IPS-11a (cell line): ENCODE measurements around the gene MGMT.

Source experiments
- H3K4me3 ChIP-seq: one replicate; pipeline ENCODE4 v1.5.1; 2013; ENCODE audit warnings: low read depth, low read length, control low read depth

MGMT gene

GRCh38 chr10:129647590-129647989, 180.5 kb downstream of the MGMT start:
- no peak overlapping the region for H3K4me3 ChIP-seq

DNA sequence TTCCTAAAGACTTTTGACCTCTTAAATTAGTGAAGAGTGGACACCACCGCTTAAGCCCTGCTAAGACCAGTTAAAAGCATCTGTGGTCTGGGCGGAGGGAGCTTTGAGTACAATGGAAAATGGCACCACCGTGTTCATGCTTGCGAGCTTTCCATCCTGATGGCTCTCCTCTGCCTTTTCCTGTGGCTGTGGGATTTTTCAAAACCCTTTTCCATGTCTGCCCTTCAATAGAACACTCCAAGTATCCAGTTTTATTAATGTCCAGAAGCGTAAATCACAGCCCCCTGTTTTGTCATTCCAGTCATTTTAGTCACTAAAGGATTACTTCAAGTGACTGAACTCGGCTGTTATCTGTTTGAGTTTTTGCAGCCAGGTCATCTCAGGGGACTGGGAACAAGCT, 181.8 kb downstream of the MGMT start:
- H3K4me3 ChIP-seq: no peak overlapping the region

DNA sequence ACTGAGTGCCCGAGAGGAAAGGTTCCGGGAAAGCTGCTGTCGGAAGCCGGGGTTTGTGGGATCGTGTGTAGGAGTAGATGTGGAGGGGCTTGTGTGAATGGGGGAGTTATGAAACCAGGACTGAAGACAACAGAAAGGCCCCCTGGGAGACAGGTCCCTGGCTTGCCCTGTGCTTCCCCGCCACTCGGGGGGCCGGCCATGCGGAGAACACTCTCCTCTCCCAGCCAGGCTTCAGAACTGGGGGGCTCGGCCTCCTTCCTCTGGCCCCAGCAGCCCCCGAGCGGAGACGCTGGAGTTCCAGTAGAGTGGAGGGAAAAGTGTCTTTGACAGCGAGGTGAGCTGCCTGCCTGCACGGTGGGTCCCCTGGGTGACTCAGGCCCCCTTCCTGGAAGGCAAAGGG, 185.0 kb downstream of the MGMT start:
- no peak overlapping the region for H3K4me3 ChIP-seq

DNA sequence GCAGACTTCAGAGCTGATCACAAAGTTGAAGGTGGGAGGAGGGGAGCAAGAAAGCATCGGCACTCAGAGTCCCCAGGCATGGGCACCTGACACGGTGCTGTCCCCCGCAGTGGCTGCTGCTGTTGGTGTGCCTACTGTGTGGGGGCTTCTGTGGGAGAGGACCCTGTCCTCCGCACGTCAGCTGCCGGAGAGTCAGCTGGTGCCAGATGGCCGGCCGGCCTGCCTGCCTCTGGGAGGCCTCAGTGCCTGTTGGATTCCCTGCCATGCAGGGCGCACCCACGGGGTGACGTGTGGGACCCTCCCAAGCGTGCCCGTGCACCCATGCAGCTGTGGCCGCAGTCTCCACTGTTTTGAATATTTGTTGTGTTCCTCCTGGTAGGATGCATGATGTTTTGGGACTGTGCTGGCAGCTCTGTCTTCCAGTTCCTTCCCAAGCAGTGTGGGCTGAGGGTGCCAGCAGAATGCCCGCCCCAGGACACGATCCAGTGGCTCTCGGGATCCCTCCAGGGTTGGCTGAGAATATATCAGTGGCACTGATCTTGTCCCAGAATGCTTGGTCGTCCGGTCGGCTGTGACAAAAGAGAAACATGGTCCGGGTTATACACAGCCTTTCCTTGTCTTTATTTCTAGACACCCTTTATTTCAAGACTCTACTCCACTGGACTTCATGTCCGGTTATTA, 185.6 kb downstream of the MGMT start:
- no peak overlapping the region for H3K4me3 ChIP-seq

DNA sequence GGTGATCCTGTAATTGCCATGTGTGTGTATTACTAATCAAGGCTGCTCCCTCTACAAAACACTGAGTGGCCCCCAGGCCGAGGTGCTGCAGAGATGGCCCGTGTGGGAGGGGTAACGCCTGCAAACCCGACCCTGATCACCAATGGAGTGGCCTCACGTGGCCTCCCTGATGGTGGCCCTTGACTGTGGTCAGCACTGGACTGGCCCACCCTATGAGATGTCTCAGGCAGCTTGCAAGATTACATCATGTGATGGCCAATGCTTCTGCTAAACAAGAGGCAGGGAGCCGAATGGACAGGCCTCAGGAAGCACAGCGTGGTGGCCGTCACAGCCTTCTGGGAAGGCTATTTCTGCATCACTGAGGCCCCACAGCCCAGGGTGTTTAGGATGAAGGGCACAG, 186.4 kb downstream of the MGMT start:
- no peak overlapping the region for H3K4me3 ChIP-seq

- no peak overlapping the region for H3K4me3 ChIP-seq
Measured at GRCh38 chr10:129653861-129654260, 186.8 kb downstream of the MGMT start.

DNA sequence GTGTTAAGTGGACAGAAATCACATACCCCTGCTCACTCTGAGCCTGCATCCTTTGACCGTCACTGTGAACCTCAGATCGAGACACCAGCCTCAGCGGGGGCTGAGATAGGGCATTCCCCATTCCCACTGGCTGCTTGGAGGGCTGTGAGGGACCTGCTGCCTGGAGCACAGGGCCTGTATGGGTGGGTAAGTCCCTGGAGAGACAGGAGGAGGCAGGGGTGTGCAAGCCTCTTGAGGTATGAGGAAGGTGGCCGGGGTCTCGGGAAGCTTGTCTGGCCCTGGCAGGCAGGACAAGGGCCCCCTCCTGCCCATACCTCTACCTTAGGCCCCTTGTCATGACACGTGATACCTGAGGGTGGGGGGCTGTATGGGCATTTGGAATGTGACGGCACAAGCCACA, 187.4 kb downstream of the MGMT start:
- no peak overlapping the region for H3K4me3 ChIP-seq

- no peak overlapping the region for H3K4me3 ChIP-seq
Measured at GRCh38 chr10:129655007-129655678, 188.1 kb downstream of the MGMT start.

- H3K4me3 ChIP-seq: no peak overlapping the region
Measured at GRCh38 chr10:129655679-129656031, 188.6 kb downstream of the MGMT start.

GRCh38 chr10:129656642-129657041, 189.6 kb downstream of the MGMT start:
- H3K4me3 ChIP-seq: no peak overlapping the region

- no peak overlapping the region for H3K4me3 ChIP-seq
Measured at GRCh38 chr10:129657297-129658017, 190.4 kb downstream of the MGMT start.

- no peak overlapping the region for H3K4me3 ChIP-seq
Measured at GRCh38 chr10:129658376-129659072, 191.5 kb downstream of the MGMT start.

- no peak overlapping the region for H3K4me3 ChIP-seq
Measured at GRCh38 chr10:129659508-129660268, 192.6 kb downstream of the MGMT start.

GRCh38 chr10:129660569-129660968, 193.5 kb downstream of the MGMT start:
- H3K4me3 ChIP-seq: no peak overlapping the region

GRCh38 chr10:129662426-129662825, 195.4 kb downstream of the MGMT start:
- H3K4me3 ChIP-seq: no peak overlapping the region

DNA sequence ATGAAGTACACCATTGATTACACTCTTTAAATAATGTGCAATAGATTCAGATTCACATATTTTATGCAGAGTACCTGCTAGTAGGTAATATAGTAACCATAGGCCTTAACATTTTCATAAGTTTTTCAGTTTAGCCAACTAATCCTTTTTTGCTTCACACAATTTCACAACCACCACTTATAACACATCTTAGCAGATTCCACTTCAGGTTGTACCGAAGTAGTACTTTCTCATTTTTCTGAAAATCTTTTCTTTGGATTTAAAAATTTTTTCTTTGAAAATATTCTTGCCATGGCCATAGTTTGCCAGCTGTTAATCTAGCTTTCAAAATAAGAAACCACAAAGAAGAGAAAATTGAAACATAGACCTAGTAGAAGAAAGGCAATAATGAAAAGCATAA, 203.1 kb downstream of the MGMT start:
- H3K4me3 ChIP-seq: no peak overlapping the region

DNA sequence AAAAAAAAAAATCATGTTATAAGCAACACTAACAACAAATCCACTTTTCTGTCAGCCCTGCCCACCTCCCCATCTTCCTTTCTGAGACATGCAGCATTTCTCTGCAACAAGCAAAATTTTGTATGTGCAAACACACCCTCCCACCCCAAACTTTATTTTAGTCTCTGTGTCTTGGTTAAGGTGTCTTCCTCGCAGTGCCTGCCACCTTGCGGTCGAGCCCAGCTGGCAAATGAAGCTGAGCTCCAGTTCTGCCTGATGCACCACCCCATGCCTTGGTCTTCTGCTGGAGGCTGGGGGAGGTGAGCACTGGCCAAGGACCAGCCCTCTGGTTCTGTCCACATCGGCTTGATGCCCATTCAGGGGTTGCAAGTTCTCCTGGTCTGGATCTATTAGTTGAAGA, 206.3 kb downstream of the MGMT start:
- no peak overlapping the region for H3K4me3 ChIP-seq

- no peak overlapping the region for H3K4me3 ChIP-seq
Measured at GRCh38 chr10:129675027-129675769, 208.2 kb downstream of the MGMT start.

GRCh38 chr10:129676014-129676413, 209.0 kb downstream of the MGMT start:
- no peak overlapping the region for H3K4me3 ChIP-seq

DNA sequence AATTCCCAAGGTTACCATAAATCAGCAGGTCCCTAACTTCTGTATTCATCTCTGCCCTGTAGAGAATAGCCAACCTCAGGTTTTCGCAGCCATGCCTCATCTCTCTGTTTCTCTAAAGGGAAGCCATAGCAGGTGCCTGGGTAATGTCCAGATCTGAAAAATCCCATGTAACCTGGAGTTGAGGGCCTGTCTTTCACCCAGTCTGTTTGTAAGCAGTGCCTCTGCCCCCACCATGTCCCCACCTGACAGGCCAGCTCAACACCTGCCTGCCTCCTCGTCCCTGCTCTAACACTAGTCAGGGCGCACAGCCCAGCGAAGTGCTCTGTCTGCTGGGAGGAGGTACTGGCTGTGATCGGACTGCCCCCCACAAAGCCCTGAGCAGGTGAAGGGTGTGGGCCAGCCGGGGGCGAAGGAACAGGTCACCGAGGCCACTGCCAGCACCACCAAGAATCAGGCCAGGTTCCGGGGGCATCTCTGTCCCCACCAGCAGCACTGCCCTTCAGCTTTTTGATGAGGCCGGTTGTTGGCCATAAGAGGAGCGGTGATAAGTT, 210.4 kb downstream of the MGMT start:
- no peak overlapping the region for H3K4me3 ChIP-seq
